Breast epithelium (tissue), 3 donors: ENCODE measurements around the gene ZNF485.

ENCODE experiments used
- CTCF ChIP-seq, 3 donors: fragments of 450-650 bp; IDR thresholded peaks; one replicate each; pipeline ENCODE4 v1.5.1; 2016 to 2017; ENCODE audit warnings: antibody characterized with exemption in 3 of 3, mild to moderate bottlenecking in 3 of 3, moderate library complexity in 3 of 3
- POLR2A ChIP-seq: fragments of 450-650 bp; IDR thresholded peaks from one replicate; pipeline ENCODE4 v1.6.1; 2016; ENCODE audit warnings: antibody characterized with exemption, mild to moderate bottlenecking, moderate library complexity

DNA sequence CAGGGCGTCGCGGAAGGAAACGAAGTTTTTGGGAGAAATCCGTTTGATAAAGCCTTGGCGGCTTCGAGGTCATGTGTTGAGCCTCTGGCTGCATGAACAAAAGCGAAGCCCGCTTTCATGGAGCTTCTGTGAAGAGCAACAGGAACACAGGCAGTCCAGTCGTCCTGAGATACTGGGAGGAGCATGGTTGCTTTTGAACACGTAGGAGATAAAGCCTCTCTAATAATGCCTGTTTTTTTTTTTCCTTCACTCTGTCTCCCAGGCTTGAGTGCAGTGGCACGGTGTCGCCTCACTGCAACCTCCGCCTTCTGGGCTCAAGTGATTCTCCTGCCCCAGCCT is 42.9 kb downstream of the ZNF485 start:
- TF ChIP-seq CTCF (IDR thresholded peaks at IDR 0.05) (no peak), POLR2A (no peak)
